GM12874 (cell line): ENCODE results near the gene HOXD3.

Experiments used
- TF ChIP-seq, protein P1 (sequence below): IDR thresholded peaks from 2 replicates; pipeline ENCODE4 v1.5.1; 2011; ENCODE audit warnings: low read depth, mild to moderate bottlenecking, control low read depth, low read length, moderate library complexity; ENCODE audit not compliant: insufficient read depth

Gene HOXD3

DNA sequence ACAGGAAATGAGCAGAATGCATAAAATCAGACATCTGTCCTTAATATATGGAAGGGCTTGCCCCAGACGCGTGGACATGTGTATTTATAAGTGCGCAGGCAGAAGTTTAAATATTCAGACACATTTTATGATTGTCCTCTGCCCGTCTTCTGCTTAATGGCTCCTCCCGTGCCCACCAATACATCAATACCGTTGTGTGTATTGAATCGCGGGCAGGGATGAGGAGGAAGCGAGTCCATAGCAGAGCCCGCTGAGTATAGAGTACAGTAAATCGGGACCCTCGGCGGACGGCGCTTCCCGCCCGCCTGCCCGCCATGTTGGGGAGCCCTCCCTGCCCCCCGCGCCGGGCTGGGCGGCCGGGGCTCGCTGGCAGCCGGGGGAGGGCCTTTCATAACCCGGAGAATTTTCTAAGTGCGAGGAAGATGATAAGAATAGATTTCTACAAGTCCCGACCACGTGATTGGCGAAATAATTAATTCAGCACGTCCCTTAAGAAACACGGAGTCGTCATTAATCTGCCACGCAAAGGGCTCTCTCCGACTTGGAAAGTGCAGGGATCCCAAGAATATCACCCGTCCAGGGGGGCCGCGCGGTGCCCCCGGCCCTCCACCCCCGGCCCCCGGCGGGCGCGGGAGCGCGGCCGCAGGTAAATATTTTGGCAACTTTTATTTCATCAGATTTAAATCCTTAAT lies at the start of gene HOXD3:
Gene HOXD3 (plus strand): TSS at position 501 of the 692 bp plus-strand sequence. CDS start 11,808 bp downstream, outside the sequence.
- TF ChIP-seq, protein P1, sequence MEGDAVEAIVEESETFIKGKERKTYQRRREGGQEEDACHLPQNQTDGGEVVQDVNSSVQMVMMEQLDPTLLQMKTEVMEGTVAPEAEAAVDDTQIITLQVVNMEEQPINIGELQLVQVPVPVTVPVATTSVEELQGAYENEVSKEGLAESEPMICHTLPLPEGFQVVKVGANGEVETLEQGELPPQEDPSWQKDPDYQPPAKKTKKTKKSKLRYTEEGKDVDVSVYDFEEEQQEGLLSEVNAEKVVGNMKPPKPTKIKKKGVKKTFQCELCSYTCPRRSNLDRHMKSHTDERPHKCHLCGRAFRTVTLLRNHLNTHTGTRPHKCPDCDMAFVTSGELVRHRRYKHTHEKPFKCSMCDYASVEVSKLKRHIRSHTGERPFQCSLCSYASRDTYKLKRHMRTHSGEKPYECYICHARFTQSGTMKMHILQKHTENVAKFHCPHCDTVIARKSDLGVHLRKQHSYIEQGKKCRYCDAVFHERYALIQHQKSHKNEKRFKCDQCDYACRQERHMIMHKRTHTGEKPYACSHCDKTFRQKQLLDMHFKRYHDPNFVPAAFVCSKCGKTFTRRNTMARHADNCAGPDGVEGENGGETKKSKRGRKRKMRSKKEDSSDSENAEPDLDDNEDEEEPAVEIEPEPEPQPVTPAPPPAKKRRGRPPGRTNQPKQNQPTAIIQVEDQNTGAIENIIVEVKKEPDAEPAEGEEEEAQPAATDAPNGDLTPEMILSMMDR, result no peak

DNA sequence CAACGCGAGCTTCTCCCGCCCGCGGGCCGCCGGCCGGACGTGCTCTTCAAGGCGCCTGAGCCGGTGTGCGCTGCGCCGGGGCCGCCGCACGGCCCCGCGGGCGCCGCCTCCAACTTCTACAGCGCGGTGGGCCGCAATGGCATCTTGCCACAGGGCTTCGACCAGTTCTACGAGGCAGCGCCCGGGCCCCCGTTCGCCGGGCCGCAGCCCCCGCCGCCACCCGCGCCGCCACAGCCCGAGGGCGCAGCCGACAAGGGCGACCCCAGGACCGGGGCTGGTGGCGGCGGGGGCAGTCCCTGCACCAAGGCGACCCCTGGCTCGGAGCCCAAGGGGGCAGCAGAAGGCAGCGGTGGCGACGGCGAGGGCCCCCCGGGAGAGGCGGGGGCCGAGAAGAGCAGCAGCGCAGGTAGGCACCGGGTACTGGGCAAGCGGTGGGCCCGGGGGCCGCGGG lies 49.4 kb upstream of the HOXD3 start:
- TF ChIP-seq, protein P1, result no peak

DNA sequence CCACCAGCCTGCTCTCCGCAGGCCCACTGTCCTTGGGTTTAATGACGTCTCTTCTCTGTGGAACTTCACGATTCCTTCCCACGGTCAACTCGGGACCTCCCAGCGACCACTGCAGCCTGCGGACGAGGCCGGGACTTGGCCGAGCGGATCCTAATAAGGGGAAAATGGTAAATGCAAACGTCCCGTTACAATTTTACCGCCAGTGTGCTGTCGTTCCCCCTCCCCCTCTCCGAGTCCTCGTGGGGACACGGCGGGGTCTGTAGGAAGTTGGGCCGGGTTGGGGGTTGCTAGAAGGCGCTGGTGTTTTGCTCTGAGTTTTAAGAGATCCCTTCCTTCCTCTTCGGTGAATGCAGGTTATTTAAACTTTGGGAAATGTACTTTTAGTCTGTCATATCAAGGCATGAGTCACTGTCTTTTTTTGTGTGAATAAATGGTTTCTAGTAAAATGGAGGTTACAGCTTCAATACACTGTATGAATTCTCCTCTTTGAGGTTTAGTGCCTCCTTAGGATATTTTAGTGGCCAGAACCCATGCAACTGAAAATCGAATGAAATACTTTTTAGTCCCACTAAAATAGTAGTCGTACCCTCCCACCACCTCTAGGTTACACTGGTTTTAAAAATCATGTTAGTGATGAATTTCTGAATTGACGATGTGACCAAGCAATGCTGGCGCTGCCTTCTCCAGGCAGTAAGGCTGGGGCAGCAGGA lies 47.8 kb upstream of the HOXD3 start:
- TF ChIP-seq, protein P1, result no peak

DNA sequence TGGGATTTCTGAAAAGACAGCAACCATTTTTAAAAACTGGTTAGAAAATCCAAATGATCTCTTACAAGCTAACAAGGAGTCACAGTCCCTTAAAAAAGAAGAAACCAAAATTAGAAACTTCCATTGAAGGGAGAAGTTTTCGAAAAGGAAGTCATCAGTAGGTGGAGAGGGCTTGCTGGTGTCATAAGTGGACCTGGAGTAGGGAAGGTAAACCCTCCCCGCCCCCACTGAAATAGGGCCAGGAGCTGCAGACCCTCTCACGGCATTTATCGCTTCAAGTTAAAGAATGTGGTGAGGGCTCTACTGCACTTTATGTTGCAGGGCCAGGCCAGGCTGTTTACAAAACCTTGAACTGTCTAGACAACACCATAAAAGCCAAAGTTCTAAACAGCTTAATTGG lies 47.2 kb upstream of the HOXD3 start:
- TF ChIP-seq, protein P1, result no peak

DNA sequence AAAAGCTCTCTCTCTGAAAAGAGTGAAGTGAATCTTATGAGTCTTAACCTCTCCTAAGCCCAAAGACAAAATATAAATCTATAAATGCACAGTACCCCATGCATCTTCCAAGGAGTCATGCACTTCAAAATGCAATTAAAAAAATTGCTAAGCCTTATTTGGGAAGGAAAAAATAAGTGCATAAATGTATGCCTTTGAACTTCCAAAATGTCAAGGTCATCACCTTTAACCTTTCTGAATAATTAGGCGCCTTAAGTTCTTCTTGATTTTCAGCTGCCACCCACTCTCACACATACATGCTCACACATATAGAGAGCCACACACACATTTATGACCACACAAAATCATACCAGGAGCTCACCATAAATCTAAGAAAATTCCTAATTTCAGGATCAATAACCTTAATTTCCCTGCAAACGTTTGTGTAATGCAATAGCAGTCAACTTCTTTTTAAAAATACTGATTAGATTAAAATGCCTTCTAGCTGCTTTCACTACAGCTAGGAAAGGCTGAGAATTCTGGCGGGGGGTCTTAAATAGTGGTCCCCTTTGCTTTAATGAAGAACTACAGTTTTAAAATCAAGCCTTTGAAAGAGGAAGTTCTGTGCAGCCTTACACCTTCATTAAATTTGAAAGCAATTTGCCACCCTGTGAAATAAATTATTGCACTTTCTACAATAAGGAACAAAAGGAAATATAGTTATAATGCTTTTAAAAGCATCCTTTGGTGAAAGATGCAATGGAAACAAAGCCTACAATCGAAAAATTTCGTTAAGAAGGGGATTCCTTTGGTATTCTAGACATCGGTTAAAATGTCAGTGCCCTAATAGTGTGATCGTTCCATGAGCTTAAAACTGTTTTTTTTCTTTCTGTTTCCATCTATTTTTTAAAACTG lies 46.4 kb upstream of the HOXD3 start:
- TF ChIP-seq, protein P1, result no peak

DNA sequence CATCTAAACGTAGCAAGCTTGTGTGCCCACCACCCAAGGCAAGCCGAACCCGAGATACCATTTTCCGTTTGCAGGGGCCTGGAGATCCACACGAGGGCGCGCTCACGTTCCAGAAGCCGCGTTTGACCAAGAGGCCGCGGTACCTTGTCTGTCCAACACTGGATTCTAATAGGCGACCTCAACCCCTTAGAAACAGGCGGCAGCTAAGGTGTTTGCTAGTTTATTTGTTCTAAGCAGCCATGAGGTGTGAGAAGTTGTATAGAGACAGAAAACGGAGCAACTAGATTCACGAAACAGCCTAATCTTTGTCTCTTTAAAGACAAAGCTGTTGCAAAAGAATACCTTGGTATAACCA lies 45.8 kb upstream of the HOXD3 start:
- TF ChIP-seq, protein P1, result peak; percentile 77

DNA sequence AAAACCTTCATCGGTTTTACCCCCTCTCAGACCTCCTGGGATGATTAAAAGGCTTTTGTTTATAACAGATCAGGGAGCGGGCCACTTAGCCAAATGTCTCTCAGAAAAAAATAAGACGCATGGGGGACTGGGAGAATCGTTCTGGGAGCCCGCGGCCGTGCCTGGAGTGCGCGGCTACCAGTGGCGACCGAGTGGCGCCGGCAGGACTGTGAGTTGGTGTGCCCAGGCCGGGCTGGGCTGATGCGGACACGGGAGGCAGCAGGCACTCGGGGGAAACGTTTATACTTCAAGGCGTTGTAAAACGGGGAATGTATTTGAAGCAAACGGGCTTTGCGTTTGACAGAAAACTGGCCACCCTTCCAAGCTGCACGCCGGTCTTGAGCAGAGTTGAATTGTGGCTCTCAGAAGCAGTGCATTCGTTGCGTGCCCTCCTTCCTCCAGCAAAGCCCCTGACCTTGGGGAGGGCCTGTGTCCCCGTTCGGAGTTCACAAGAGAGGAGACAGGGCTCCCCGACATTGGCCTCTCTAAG lies 45.2 kb upstream of the HOXD3 start:
- TF ChIP-seq, protein P1, result no peak
